ENCODE results near the gene CC2D1A.

DNA sequence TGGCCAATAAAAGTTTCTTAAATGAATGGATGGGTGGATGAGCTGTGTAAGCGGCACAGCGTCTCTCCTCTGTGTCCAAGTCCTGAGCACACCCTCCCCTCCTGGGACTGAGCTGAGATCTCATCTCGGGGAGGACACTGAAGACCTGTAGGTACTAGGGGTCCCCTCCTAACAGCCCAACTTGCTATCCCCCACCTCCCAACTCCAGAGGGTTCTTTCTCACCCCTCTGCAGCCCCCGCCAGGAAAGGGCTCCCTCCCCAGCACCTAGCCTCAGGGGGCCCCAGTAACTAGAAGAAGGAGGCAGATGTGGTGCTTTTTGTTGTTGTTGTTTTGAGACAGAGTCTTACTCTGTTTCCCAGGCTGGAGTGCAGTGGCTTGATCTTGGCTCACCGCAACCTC lies 30.2 kb upstream of the CC2D1A start:
- TF ChIP-seq, protein P1, sequence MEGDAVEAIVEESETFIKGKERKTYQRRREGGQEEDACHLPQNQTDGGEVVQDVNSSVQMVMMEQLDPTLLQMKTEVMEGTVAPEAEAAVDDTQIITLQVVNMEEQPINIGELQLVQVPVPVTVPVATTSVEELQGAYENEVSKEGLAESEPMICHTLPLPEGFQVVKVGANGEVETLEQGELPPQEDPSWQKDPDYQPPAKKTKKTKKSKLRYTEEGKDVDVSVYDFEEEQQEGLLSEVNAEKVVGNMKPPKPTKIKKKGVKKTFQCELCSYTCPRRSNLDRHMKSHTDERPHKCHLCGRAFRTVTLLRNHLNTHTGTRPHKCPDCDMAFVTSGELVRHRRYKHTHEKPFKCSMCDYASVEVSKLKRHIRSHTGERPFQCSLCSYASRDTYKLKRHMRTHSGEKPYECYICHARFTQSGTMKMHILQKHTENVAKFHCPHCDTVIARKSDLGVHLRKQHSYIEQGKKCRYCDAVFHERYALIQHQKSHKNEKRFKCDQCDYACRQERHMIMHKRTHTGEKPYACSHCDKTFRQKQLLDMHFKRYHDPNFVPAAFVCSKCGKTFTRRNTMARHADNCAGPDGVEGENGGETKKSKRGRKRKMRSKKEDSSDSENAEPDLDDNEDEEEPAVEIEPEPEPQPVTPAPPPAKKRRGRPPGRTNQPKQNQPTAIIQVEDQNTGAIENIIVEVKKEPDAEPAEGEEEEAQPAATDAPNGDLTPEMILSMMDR (IDR thresholded peaks at IDR 0.05): no peak
- TF ChIP-seq POLR2A (IDR thresholded peaks at IDR 0.05): no peak

Data from body of pancreas (tissue), 4 donors.